IMR-90 (cell line): Measurements from ENCODE around the gene EVI5. TPM values are rescaled to one million over a fixed set of nuclear protein-coding genes. Genes with fewer than 3 reads are reported as not detected.
A peak's percentile ranks its signal among the peaks of the same experiment; 100 is the strongest.

Source experiments
- ATAC-seq: fragments of 200-7000 bp; cut with Tn5 transposase; 2 replicates; pipeline ENCODE4 v1.9.1; 2020; ENCODE audit warnings: low read depth, mild to moderate bottlenecking, moderate library complexity
- BruUV-seq: library from RNA; stranded (reverse); fragments of 400-500 nt; replicated peaks from 2 replicates; lab custom pipeline; 2021; lab: Mats Ljungman, UMichigan
- CTCF ChIA-PET: fragments of 300-600 bp; formaldehyde crosslinking; extraction: SDS; loops from one replicate; lab custom pipeline; 2021; ENCODE audit warnings: antibody characterized with exemption; lab: Yijun Ruan, JAX
- POLR2A ChIA-PET: fragments of 300-600 bp; sonication (Branson Sonifier 250); formaldehyde crosslinking; loops from one replicate; lab custom pipeline; 2022; ENCODE audit warnings: antibody characterized with exemption; ENCODE audit not compliant: unreplicated experiment; lab: Charles Lee
- DNase-seq: peaks from one replicate; pipeline ENCODE4 v3.0.0; 2013
- H2AFZ ChIP-seq: replicated peaks from 2 replicates; pipeline ENCODE3; 2013; ENCODE audit warnings: low read length, mild to moderate bottlenecking; ENCODE audit not compliant: poor library complexity
- H2AK5ac ChIP-seq: 2 replicates; pipeline ENCODE4 v1.6.1; 2013; ENCODE audit warnings: low read depth, low read length, inconsistent platforms
- H2AK9ac ChIP-seq: replicated peaks from 2 replicates; pipeline ENCODE3; 2013; ENCODE audit warnings: mild to moderate bottlenecking, low read depth, low read length, moderate library complexity; ENCODE audit not compliant: poor library complexity
- H2BK120ac ChIP-seq: 2 replicates; pipeline ENCODE4 v1.6.1; 2013; ENCODE audit warnings: low read depth, low read length, inconsistent platforms
- H2BK15ac ChIP-seq: 3 replicates; pipeline ENCODE4 v1.6.1; 2013; ENCODE audit warnings: low read depth, low read length, inconsistent platforms
- H2BK20ac ChIP-seq: 2 replicates; pipeline ENCODE4 v1.6.1; 2013; ENCODE audit warnings: low read depth, mild to moderate bottlenecking, inconsistent platforms, low read length, moderate library complexity
- H2BK5ac ChIP-seq: 2 replicates; pipeline ENCODE4 v1.6.1; 2013; ENCODE audit warnings: mild to moderate bottlenecking, low read depth, low read length, inconsistent platforms; ENCODE audit not compliant: poor library complexity, severe bottlenecking
- H3K14ac ChIP-seq: replicated peaks from 2 replicates; pipeline ENCODE4 v1.6.1; 2013; ENCODE audit warnings: low read depth, low read length, inconsistent platforms
- H3K18ac ChIP-seq: 2 replicates; pipeline ENCODE4 v1.6.1; 2013; ENCODE audit warnings: low read depth, low read length, control low read depth
- H3K23ac ChIP-seq: 2 replicates; pipeline ENCODE4 v1.6.1; 2013; ENCODE audit warnings: low read depth, low read length, inconsistent platforms
- H3K27ac ChIP-seq: 2 replicates; pipeline ENCODE4 v1.5.1; 2013; ENCODE audit warnings: mild to moderate bottlenecking, control low read depth, low read length; ENCODE audit not compliant: insufficient read depth
- H3K27me3 ChIP-seq: 2 replicates; pipeline ENCODE4 v1.6.1; 2013; ENCODE audit warnings: low read length; ENCODE audit not compliant: control insufficient read depth, insufficient read depth
- H3K36me3 ChIP-seq: 2 replicates; pipeline ENCODE4 v1.6.1; 2013; ENCODE audit warnings: low read length, mixed read lengths; ENCODE audit not compliant: control insufficient read depth, insufficient read depth
- H3K4ac ChIP-seq: 2 replicates; pipeline ENCODE4 v1.6.1; 2013; ENCODE audit warnings: low read depth, low read length, inconsistent platforms
- H3K4me1 ChIP-seq: 2 replicates; pipeline ENCODE4 v1.6.1; 2013; ENCODE audit warnings: low read length, mixed read lengths; ENCODE audit not compliant: control insufficient read depth, insufficient read depth
- H3K4me2 ChIP-seq: 2 replicates; pipeline ENCODE4 v1.6.1; 2013; ENCODE audit warnings: low read depth, mild to moderate bottlenecking, control low read depth, low read length, moderate library complexity
- H3K4me3 ChIP-seq: 2 replicates; pipeline ENCODE4 v1.5.1; 2013; ENCODE audit warnings: low read depth, mild to moderate bottlenecking, control low read depth, low read length, moderate library complexity; ENCODE audit not compliant: insufficient read depth
- H3K56ac ChIP-seq: 2 replicates; pipeline ENCODE4 v1.6.1; 2013; ENCODE audit warnings: low read length, inconsistent platforms; ENCODE audit not compliant: insufficient read depth; ENCODE audit errors: extremely low read depth
- H3K79me1 ChIP-seq, 2 experiments: 2 replicates each; pipeline ENCODE4 v1.6.1; 2013; ENCODE audit warnings: low read length in 2 of 2, inconsistent platforms in 1 of 2, low read depth in 1 of 2
- H3K9ac ChIP-seq: 2 replicates; pipeline ENCODE4 v1.6.1; 2013; ENCODE audit warnings: low read depth, low read length, control low read depth
- H3K9me1 ChIP-seq: 2 replicates; pipeline ENCODE4 v1.6.1; 2013; ENCODE audit warnings: low read length, inconsistent platforms; ENCODE audit not compliant: insufficient read depth
- H3K9me3 ChIP-seq: 2 replicates; pipeline ENCODE4 v1.6.1; 2013; ENCODE audit warnings: low read length; ENCODE audit not compliant: control insufficient read depth, insufficient read depth
- H4K20me1 ChIP-seq: 2 replicates; pipeline ENCODE4 v1.6.1; 2013; ENCODE audit warnings: low read length, inconsistent platforms; ENCODE audit not compliant: insufficient read depth
- H4K5ac ChIP-seq: 2 replicates; pipeline ENCODE4 v1.6.1; 2013; ENCODE audit warnings: mild to moderate bottlenecking, low read depth, low read length, control low read depth
- H4K8ac ChIP-seq, 2 experiments: 2 replicates each; pipeline ENCODE4 v1.6.1; 2013; ENCODE audit warnings: low read depth in 2 of 2, low read length in 2 of 2, control low read depth in 1 of 2, inconsistent platforms in 1 of 2
- H4K91ac ChIP-seq: 2 replicates; pipeline ENCODE4 v1.6.1; 2013; ENCODE audit warnings: low read depth, low read length, inconsistent platforms; ENCODE audit not compliant: insufficient read depth
- CEBPB ChIP-seq: IDR thresholded peaks from 2 replicates; pipeline ENCODE4 v1.6.1; 2012; ENCODE audit warnings: low read depth, low read length, improper control_type of control experiment
- CHD1 ChIP-seq: IDR thresholded peaks from 2 replicates; pipeline ENCODE4 v1.6.1; 2012; ENCODE audit warnings: low read depth, low read length, improper control_type of control experiment
- FOS ChIP-seq: fragments of 150-350 bp; IDR thresholded peaks from 2 replicates; pipeline ENCODE4 v1.6.1; 2016; ENCODE audit warnings: low read depth, low read length
- MAFK ChIP-seq: IDR thresholded peaks from 2 replicates; pipeline ENCODE4 v1.6.1; 2012; ENCODE audit warnings: low read depth, low read length, improper control_type of control experiment
- MAZ ChIP-seq: IDR thresholded peaks from 2 replicates; pipeline ENCODE4 v1.6.1; 2012; ENCODE audit warnings: low read depth, mild to moderate bottlenecking, low read length, improper control_type of control experiment, moderate library complexity, borderline replicate concordance
- MXI1 ChIP-seq: IDR thresholded peaks from 2 replicates; pipeline ENCODE4 v1.6.1; 2012; ENCODE audit warnings: low read depth, mild to moderate bottlenecking, low read length, moderate library complexity, borderline replicate concordance
- NFE2L2 ChIP-seq: fragments of 150-350 bp; IDR thresholded peaks from 2 replicates; pipeline ENCODE4 v1.6.1; 2016; ENCODE audit warnings: low read depth, mild to moderate bottlenecking, low read length
- POLR2A ChIP-seq: IDR thresholded peaks from 2 replicates; pipeline ENCODE4 v1.6.1; 2012; ENCODE audit warnings: mild to moderate bottlenecking, low read depth, low read length
- RAD21 ChIP-seq: IDR thresholded peaks from 2 replicates; pipeline ENCODE4 v1.6.1; 2012; ENCODE audit warnings: low read length, improper control_type of control experiment
- RCOR1 ChIP-seq: IDR thresholded peaks from 2 replicates; pipeline ENCODE4 v1.6.1; 2012; ENCODE audit warnings: mild to moderate bottlenecking, low read length, improper control_type of control experiment; ENCODE audit not compliant: insufficient replicate concordance
- RFX5 ChIP-seq: IDR thresholded peaks from 2 replicates; pipeline ENCODE4 v1.8.0; 2012; ENCODE audit warnings: low read depth, mild to moderate bottlenecking, low read length, moderate library complexity
- SMC3 ChIP-seq: fragments of 150-350 bp; IDR thresholded peaks from 2 replicates; pipeline ENCODE4 v1.6.1; 2016; ENCODE audit warnings: low read depth, mild to moderate bottlenecking, antibody characterized with exemption, low read length, moderate library complexity
- WGBS, 2 experiments: methylation state at CpG; one replicate each; pipeline versions ENCODE4 v1.1.5 to v1.1.7; 2013; ENCODE audit warnings: missing lambda C conversion rate in 2 of 2; ENCODE audit not compliant: insufficient read length in 1 of 2; ENCODE audit errors: extremely low coverage in 2 of 2; 5-methylcytosine and 5-hydroxymethylcytosine counted together
- dilution Hi-C: fragments of 300-500 bp; cut with HindIII; formaldehyde crosslinking; loops from one replicate; pipeline ENCODE4 v1.14.3; 2018; ENCODE audit warnings: low sequenced_read_pairs; ENCODE audit not compliant: unreplicated experiment
- in situ Hi-C: fragments of 300-500 bp; cut with MboI; formaldehyde crosslinking; loops from 3 replicates; pipeline ENCODE4 v1.14.3; 2019; ENCODE audit warnings: low sequenced_read_pairs, inconsistent platforms, mixed read lengths
- intact Hi-C: fragments of 100-400 bp; cut with micrococcal nuclease; formaldehyde crosslinking; loops from 2 replicates; pipeline ENCODE4 v1.10.0; 2022
- polyA plus RNA-seq, 3 experiments: library from polyadenylated mRNA; depleted of rRNA; stranded (reverse); fragments of >200 nt; gene quantifications; 2 replicates each; pipeline ENCODE4 v1.2.3, GENCODE V29; 2012; ENCODE audit warnings: low replicate concordance in 1 of 3
- total RNA-seq: library from RNA; depleted of rRNA; stranded (reverse); fragments of >200 nt; gene quantifications from 2 replicates; pipeline ENCODE4 v1.2.3, GENCODE V29; 2012
- TF ChIP-seq, protein P1 (sequence below): fragments of 150-350 bp; IDR thresholded peaks from 2 replicates; pipeline ENCODE4 v1.6.1; 2016; ENCODE audit warnings: low read depth, mild to moderate bottlenecking, low read length, moderate library complexity, borderline replicate concordance
- TF ChIP-seq, protein P2 (sequence below): conservative IDR thresholded peaks from 2 replicates; pipeline ENCODE4 v1.5.1; 2012; ENCODE audit warnings: mild to moderate bottlenecking, low read depth, low read length, improper control_type of control experiment

The EVI5 gene
- total and polyA plus RNA-seq, 2 of the 4 experiments (the other 2 are of a cell fraction) = 13.9 to 26.9 TPM

DNA sequence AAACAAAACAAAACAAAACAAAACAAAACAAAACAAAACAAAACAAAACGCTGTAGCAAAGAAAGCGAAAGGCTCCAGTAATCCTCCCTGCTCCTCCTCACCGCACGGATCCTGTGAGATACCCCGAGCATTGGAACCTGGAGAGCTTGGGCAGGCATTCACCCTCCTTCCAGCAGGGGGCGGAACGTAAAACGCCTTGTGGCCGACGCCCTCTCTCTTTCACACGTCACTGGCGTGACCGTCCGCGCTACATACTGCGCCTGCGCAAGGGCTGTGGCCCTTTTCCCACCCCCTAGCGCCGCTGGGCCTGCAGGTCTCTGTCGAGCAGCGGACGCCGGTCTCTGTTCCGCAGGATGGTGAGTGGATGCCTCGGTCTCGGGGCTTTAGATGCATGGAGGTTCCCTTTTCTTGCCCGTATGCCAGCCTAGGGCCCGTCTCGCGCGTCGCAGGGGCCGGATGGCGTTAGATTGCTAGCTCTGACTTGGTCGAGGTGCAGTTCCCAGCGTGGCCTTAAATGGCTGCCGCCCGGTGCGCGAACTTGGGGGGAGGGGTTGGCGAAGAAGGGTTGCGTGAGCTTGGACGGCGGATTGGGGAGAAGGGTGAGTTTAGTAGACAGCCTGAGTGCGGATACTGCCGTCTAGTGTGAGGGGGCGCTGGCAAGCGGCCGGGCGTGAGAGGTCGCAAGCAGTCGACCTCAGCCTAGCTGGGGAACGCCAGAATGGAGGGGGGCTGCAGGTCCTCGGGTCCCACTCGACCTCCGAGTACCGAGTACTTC, 47.0 kb upstream of the EVI5 start, which contains the start of gene RPL5:
Gene RPL5, plus strand, starts transcription at position 279 of the 775 bp plus-strand sequence. Its CDS starts 75 bp downstream, at position 354.
- no TSS peak for BruUV-seq
- Histone ChIP-seq H2BK15ac (0 out of 3 replicates have a peak within 1 kb of the TSS, but pooled peaks have one; percentile 7), H3K9me1 (0 out of 2 replicates have a peak, but pooled peaks cover 7% of the 10 kb centered on the region), H3K14ac (peak within 1 kb of the TSS; percentile 92), H3K36me3 (peaks cover 19% of the 10 kb centered on the region), H3K27me3 (no peaks in the 10 kb centered on the region), H3K27ac (peak within 1 kb of the TSS; percentile 87), H2AFZ (peak within 1 kb of the TSS; percentile 91), H3K79me1 (peaks cover 0 to 17% of the 10 kb centered on the region in 2 experiments; a peak in 2 of 4 replicates), H3K4me1 (peaks cover 4% of the 10 kb centered on the region), H4K5ac (peak within 1 kb of the TSS; percentile 75), H3K4ac (peak within 1 kb of the TSS; percentile 85), H3K9me3 (no peaks in the 10 kb centered on the region), H4K20me1 (peaks cover 51% of the 10 kb centered on the region), H2AK5ac (peak within 1 kb of the TSS; percentile 89), H3K18ac (peak within 1 kb of the TSS; percentile 58), H3K4me3 (peak within 1 kb of the TSS; percentile 72), H4K8ac (peak within 1 kb of the TSS; percentile 70 to 94), H2BK120ac (peak within 1 kb of the TSS; percentile 39), H3K23ac (peak within 1 kb of the TSS; percentile 95), H3K9ac (peak within 1 kb of the TSS; percentile 86), H2AK9ac (peak within 1 kb of the TSS; percentile 99), H2BK5ac (peak within 1 kb of the TSS; percentile 95), H2BK20ac (no peak within 1 kb of the TSS), H3K56ac (peak within 1 kb of the TSS; percentile 89), H4K91ac (peak within 1 kb of the TSS; percentile 75), H3K4me2 (peak within 1 kb of the TSS; percentile 78)
- POLR2A ChIA-PET = interaction anchor here (0.5 kb wide), 2 partner anchors 160 to 347 kb away, joined by 3 to 5 read pairs; no protein-coding TSS in a partner anchor
- DNase-seq = peak; percentile 97
- in situ Hi-C loops (no loop called here), dilution Hi-C loops (no loop called here), intact Hi-C loops (loop anchor here (2.0 to 10.0 kb wide), 5 partner anchors 47 to 1330 kb away; partner anchors contain the start of genes CDC7, EVI5 and GFI1)
- 0% methylated on average over 33 of the region's 57 CpGs; no CpG with 5 or more reads in 1 of the 2 experiments for WGBS, 2 experiments
- CTCF ChIA-PET = interaction anchor here (0.5 to 1.4 kb wide), 6 partner anchors 14 to 667 kb away, joined by 3 to 8 read pairs (median 3); no protein-coding TSS in a partner anchor
- ATAC-seq = peak; percentile 95
- 0 out of 2 replicates have a peak, but pooled peaks have one; percentile 31 for TF ChIP-seq CHD1
- no peak for TF ChIP-seq CEBPB
- no peak for TF ChIP-seq FOS
- TF ChIP-seq, protein P1, sequence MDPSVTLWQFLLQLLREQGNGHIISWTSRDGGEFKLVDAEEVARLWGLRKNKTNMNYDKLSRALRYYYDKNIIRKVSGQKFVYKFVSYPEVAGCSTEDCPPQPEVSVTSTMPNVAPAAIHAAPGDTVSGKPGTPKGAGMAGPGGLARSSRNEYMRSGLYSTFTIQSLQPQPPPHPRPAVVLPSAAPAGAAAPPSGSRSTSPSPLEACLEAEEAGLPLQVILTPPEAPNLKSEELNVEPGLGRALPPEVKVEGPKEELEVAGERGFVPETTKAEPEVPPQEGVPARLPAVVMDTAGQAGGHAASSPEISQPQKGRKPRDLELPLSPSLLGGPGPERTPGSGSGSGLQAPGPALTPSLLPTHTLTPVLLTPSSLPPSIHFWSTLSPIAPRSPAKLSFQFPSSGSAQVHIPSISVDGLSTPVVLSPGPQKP = no peak
- TF ChIP-seq SMC3 = peak; percentile 42
- TF ChIP-seq, protein P2, sequence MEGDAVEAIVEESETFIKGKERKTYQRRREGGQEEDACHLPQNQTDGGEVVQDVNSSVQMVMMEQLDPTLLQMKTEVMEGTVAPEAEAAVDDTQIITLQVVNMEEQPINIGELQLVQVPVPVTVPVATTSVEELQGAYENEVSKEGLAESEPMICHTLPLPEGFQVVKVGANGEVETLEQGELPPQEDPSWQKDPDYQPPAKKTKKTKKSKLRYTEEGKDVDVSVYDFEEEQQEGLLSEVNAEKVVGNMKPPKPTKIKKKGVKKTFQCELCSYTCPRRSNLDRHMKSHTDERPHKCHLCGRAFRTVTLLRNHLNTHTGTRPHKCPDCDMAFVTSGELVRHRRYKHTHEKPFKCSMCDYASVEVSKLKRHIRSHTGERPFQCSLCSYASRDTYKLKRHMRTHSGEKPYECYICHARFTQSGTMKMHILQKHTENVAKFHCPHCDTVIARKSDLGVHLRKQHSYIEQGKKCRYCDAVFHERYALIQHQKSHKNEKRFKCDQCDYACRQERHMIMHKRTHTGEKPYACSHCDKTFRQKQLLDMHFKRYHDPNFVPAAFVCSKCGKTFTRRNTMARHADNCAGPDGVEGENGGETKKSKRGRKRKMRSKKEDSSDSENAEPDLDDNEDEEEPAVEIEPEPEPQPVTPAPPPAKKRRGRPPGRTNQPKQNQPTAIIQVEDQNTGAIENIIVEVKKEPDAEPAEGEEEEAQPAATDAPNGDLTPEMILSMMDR = peak; percentile 96
- TF ChIP-seq MAFK = no peak
- peak; percentile 82; the same call in 1 of the 2 replicates for TF ChIP-seq MXI1
- peak; percentile 47 for TF ChIP-seq RAD21
- TF ChIP-seq RFX5 = no peak
- no peak for TF ChIP-seq NFE2L2
- peak; percentile 5; the same call in 1 of the 2 replicates for TF ChIP-seq MAZ
- no peak for TF ChIP-seq RCOR1
- peak; percentile 97 for TF ChIP-seq POLR2A
